Neural cell (in vitro differentiated cells): Measurements from ENCODE around the gene SYT11.

Source experiments
- EP300 ChIP-seq: fragments of 450-650 bp; conservative IDR thresholded peaks from 2 replicates; pipeline ENCODE4 v1.6.1; 2014; ENCODE audit warnings: antibody characterized with exemption, mild to moderate bottlenecking, moderate library complexity; ENCODE audit not compliant: poor library complexity, severe bottlenecking
- EZH2 ChIP-seq: fragments of 200-600, 300-800 bp; shearing (Covaris generic), sonication (generic); IDR thresholded peaks from 2 replicates; pipeline ENCODE4 v1.6.1; 2014; ENCODE audit warnings: antibody characterized with exemption, low read length, borderline replicate concordance, mild to moderate bottlenecking; ENCODE audit not compliant: insufficient read depth, poor library complexity, severe bottlenecking
- POLR2AphosphoS5 ChIP-seq: IDR thresholded peaks from 2 replicates; pipeline ENCODE4 v1.6.1; 2012
- RAD21 ChIP-seq: fragments of 450-650 bp; conservative IDR thresholded peaks from 2 replicates; pipeline ENCODE4 v1.6.1; 2014; ENCODE audit warnings: antibody characterized with exemption, mild to moderate bottlenecking, moderate library complexity
- SMC3 ChIP-seq: fragments of 450-650 bp; conservative IDR thresholded peaks from 2 replicates; pipeline ENCODE4 v1.6.1; 2014; ENCODE audit warnings: antibody characterized with exemption, mild to moderate bottlenecking, moderate library complexity; ENCODE audit not compliant: poor library complexity
- TF ChIP-seq, protein P1 (sequence below): fragments of 450-650 bp; IDR thresholded peaks from 2 replicates; pipeline ENCODE4 v1.5.1; 2014; ENCODE audit warnings: antibody characterized with exemption, mild to moderate bottlenecking, moderate library complexity; ENCODE audit not compliant: poor library complexity, severe bottlenecking

DNA sequence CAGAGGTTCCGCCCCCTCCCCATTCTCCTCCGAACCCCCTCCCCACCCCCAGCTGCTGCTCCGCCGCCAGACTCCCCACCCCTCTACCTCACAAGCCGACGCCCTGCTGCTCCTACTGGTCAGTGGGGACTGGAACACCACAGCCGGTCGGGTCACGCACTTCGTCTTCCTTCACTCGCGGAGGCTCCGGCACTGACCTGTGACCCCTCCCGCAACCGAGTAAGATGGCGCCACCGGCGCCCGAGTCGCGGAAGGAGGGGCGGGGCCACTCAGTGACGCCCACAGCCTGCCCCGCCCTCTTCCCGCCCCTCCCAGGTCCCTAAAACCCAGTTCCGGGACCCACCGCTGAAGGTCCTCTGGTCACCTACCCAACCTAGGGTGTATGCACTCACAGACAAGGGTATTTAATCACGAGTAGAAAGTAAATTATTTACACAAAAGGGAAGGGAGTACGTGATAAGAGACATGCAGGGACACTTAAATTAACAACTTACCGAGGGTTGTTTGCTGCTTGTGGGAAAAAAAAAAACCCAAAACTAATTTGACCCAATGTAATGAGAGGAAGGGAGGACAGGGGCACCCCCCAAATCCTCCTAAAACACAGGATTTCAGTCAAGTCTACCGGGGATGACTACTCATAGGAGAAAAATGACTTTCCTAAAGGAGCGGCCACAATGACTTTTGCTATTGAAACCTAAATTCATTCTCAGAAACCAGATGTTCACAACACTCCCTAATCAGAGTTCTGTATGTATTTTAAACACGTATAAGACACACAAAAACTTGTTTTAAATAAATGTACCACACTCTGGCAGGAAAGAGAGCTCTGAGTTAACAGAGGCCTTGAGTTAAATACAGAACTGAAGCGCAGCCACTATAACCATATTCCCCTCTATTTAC lies 52.0 kb downstream of the SYT11 start, which contains the start of gene RIT1:
- no peak for TF ChIP-seq SMC3
- TF ChIP-seq, protein P1, sequence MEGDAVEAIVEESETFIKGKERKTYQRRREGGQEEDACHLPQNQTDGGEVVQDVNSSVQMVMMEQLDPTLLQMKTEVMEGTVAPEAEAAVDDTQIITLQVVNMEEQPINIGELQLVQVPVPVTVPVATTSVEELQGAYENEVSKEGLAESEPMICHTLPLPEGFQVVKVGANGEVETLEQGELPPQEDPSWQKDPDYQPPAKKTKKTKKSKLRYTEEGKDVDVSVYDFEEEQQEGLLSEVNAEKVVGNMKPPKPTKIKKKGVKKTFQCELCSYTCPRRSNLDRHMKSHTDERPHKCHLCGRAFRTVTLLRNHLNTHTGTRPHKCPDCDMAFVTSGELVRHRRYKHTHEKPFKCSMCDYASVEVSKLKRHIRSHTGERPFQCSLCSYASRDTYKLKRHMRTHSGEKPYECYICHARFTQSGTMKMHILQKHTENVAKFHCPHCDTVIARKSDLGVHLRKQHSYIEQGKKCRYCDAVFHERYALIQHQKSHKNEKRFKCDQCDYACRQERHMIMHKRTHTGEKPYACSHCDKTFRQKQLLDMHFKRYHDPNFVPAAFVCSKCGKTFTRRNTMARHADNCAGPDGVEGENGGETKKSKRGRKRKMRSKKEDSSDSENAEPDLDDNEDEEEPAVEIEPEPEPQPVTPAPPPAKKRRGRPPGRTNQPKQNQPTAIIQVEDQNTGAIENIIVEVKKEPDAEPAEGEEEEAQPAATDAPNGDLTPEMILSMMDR = no peak
- TF ChIP-seq EZH2 = no peak
- TF ChIP-seq POLR2AphosphoS5 = peak; percentile 82
- TF ChIP-seq RAD21 = no peak
- no peak for TF ChIP-seq EP300
